Inflammatory macrophage (primary cell): ENCODE measurements around the gene COMMD2.

Experiments
- DNase-seq, 2 donors: peaks; one replicate each; pipeline ENCODE4 v3.0.0-alpha.2; 2020 to 2022

COMMD2 gene

DNA sequence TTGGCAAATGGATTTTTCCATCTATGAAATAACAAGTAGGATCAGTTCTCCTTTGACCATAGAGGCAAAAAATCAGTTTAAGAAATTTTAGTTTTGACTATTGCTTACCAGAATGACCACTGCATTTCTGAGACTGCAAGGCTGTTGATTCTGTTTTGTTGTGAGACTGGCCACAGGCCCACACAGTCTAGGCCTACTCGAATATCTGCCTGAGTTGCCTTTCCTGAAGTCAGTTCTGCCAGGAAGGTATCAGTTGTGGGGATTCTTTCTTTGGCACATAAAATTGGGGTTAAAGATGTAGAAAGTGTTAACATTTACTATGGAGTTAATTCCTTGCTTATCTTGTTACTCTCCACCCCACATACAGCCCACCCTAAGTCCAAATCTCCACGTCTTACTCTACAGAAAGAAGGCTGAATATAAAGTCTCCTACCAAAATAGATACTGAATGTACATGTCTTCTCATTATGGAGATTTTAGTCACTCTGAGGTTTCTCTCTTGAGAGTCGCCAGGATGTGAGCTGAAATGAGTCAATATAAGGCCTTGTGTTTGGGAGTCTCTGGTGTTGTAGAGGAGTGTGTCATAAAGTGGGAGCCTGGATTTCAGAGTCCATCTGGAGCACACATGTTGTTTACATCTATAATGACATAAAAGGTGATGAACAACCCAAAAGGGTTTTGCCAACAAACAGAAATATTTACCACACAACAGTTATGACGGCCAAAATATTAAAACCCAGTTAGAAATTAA is 49.4 kb downstream of the COMMD2 start:
- no peak for DNase-seq

DNA sequence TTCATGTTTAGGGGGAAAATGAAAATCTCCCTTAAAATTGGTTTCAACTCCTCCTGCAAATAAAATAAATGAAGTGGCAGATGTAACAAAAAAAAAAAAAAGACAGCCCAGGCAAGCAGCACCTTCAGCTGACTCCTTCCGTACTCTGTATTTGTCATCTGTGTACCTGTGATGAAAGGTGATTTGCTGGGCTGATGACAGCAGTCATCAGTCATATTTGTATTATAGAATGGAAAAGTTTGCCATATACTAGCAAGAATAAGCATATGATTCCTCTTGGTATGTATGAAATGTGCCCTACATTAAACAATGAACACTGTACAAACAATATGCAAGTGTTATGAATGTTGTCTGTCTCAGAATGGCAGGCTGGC is 50.3 kb downstream of the COMMD2 start:
- no peak for DNase-seq

DNA sequence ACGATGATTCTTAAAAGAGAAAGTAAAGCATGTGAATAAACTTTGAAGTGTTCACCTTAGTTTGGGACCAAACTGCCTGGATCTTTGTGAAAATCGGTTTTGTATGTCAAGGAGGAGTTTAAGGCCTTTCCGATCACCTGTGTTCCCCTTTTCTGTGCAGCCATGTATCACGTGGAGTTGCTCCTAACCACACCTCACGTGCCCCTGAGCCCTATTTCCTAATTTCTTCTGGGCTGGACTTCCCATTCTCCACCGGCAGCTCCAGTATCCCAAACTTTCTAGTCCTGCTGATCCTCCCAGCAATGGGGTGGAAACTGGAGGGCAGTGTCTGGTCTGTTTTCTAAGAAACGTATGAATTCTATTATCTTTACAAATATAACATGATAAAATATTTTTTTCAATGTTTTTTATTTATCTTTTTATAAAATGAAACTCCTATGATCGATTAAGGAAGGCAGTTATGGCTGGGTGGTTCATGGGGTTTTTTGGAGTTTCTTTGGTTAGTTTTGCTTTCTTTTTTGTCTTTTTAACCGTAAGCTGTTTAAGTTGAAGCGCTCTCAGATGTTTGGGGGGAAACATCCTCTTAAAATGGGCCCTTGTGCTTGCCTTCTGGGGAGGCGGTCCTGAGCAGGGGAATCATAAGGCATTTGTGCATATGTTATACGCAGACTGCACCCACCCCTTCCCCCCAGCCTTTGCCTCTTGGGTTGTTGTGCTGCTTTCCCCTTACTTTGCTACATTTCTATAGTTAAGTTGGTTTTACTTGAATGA is 50.9 kb downstream of the COMMD2 start:
- DNase-seq: no peak
